AML-193 (cell line): ENCODE data around the gene PRRT1.
A peak's percentile ranks its signal among the peaks of the same experiment; 100 is the strongest.
"Not testable (repeated sequence)": the region's sequence is repeated elsewhere in the genome, so short reads cannot be mapped to it uniquely, and the experiment has no call there.

Source experiments
- DNase-seq, 2 experiments: peaks; one replicate each; lab custom pipeline; 2025; lab: John Stamatoyannopoulos, UW

The PRRT1 gene

DNA sequence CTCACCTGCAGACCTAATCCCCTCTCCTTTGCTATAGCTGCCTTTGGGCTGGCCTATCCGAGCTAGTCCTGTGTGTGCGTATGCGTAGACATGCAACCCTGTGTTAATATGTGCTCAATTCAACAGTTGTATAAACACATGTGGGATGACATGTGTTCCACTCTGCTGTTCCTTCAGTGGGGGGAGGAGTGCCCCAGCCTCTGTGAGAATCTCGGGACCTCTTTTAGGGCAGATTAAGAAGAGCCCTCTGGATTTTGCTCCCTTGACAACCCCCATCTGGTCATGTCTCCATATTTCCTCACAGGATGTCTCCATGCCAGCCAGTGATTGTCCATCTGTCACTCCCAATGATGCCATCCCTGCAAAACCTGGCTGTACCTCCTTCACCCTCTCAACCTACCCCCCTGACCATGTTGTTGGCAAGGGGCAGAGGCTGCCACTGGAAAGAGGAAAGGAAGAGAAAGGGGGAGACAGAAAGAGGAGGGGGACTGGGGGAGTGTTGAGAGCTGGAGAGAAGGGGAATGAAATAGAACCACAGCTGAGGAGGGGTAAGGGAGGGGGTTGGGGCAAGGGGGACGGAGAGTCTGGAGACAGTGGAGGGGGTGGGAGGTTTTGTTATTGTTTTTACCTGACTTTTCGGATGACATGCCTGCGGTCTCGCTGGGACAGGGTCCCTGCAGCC, 417 bp downstream of the PRRT1 start:
- DNase-seq, result no peak

DNA sequence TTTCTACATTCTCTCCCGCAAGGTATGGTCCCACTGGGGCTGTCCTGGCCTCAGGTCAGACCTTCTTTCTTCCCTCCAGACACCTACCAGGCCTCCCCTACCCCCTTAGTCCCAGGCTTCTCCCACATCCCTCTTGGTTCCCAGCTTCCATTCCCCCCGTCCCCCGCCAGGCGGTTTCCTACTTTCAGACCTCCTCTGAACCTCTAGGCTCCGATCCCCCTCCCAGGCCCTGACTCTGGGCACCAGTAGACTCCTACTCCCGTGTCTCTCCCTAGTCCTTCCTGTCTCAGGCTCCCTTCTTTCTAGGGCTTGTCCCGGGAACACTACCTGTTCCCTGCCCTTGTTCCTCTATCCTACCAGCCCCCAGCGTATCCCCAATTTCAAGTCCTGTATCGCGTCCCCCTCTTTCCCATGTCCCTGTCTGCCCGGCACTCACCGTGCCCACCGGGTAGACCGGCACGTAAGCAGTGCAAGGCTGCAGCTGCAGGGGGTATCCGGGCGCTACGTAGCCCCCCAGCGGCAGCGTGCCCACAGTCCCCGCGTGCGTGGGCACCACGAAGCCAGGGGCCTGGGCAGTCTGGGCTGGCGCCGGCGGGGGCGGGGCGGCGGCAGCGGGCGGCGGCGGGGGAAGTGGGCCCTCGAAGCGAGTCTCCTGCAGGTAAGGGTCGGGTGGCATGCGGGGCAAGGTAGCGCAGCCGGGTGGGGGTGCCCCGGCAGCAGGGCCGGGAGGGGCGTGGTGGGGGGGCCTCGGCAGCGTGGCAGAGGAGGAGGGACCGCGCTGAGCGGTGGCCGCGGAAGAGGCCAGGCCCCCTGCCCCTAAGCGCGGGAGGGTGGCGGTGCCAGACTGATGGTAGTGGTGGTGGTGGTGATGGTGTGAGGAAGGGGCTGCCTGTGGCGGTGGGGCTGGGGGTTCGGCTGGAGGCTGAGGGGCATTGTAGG, 1.5 kb downstream of the PRRT1 start:
- DNase-seq, result no peak

DNA sequence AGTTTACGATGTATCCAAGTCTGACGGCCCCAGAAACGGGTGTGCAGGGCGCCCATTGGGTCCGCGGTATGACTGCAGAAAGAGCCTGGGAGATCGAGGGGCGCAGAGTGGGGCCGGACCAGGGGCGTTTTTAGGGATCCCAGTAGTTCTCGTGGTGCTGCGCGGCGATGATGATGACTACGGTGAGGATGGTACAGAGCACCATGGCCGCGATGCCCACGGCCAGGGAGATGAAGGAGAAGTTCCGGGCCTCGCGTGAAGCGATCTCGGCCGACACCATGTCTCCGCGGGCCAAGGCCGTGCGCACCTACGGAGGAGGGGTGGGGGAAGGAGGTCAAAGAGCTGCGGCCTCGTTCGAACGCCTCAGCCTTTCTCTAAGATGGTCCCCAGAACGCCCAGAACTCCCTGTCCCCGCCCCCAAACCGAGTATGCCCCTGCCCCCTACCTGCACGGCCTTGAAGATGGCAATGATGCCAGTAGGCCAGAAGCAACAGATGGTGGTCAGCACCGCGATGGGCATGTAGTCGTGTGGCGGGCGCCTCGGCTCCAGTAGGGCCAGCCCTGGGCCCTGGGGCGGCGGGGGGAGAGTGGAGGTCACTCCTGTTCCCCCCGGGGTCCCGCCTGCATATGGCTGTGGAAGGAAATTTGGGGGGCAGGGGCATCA, 2.5 kb downstream of the PRRT1 start:
- no peak for DNase-seq

DNA sequence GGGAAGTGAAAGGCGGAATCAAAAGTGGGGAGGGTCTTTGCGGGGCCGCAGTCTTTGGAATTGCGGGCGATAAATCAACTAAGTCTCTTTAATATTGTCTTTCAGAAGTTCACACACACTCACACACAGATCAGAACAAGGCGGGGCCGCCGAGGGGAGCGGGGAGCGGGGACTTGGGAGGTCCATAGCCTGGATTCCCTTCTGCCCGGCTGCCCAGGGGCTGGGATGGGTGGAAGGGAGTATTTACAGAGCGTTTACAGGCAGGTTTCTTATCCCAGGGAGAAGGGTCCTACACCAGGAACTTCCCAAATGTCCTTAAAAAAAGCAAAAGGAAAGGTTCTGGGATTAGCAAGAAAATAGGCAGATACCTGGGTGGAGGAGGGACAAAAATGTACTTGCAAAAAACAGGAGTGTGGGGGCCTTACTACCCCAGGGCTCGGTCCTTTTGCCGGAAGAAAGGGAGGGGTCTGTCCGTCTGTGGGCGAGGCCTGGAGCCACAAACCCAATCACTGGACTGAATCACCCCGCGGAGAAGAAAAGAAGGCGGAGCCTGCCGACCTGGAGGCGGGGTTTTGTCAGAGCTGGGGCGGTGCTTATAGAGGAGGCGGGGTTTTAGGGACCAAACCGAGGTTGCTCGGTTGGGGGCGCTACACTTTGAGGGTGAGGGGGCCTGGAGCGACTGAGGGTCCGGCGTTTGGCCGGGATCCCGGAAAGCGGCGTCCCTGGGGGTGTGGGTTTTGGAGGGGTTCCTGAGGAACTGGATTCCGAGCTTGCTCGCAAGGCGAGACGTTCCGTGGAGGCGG, 3.2 kb downstream of the PRRT1 start:
- no peak for DNase-seq

DNA sequence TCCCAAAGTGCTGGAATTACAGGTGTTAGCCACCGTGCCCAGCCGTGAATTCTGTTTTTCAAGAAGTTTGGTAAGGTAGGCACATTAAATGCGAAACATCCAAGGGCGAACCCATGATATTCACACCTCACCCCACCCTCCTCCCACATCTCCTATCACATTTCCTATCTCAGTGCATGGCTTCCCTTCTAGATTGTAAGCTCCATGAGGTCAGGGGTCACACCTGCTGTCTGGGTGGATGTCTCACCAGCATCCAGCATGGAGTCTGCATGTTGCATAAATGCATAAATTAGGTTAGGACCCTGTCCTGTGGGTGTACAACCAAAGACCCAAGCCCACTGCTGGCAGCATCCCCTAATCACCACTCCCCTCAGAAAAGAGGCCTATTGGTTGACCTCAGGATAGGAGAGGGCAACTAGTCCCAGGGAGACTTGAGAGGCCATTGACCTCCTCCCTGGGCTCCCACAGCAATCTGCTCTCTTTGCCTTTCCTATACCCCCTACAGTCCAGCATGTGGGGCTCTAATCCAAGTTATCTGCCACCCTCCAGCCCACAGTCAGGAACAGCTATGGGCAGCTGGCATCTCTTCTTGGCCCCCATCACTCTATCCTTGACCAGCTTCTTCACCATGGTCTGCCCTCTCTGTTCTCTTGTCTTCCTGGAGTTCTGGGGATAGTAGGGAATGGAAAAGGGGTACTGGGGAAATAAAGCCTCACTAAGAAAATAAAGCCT, 4.2 kb downstream of the PRRT1 start:
- no peak for DNase-seq

DNA sequence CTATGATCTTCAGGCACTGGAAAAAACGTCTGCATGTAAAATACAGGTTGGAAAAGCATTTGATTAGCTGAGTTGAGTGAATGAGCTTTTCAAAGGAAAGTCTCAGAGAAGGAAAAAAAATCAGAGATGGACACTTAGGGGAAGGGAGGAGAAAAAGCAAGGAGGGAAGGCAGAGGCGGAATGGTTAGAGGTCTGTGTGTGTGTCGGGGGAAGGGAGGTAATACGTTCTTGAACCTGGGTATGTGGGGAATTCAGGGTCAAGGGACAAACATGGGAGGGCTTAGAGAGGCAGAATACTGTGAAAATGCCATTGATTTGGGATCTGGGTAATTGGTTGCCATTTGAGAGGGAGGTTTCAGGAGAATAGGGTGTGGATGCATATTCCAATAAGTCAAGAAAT, 5.1 kb downstream of the PRRT1 start:
- DNase-seq, result no peak

DNA sequence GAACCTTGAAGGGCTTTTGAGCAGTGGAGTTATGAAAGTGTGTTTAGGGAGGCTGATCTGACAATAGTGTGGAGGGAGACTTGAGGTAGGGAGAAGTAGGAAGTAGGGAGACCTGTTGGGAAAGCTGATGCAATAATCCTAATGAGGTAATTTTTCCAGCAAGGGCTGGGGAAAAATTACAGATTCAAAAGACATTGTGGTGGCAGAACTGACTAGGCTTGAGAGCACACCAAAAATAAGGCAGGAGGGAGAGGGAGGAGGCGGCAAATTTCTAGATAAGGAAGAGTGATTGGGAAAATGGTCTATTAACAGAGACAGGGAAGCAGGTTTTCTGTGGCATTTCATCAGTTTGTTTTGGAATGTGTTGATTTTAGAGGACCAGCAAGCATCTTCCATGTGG, 5.5 kb downstream of the PRRT1 start:
- no peak for DNase-seq

DNA sequence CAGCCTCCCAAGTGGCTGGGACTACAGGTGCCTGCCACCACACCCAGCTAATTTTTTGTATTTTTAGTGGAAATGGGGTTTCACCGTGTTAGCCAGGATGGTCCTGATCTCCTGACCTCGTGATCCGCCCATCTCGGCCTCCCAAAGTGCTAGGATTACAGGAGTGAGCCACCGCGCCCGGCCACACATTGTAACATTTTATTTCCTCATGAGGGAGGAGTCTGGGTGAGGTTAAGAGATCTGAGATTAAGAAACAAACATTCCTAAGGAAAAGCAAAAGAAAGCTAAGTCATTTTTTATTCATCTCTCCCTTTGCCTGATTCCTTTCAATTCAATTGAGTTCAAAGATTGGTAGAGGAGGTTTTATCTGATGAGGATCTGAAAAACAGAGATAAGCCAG, 7.5 kb downstream of the PRRT1 start:
- DNase-seq, result not testable (repeated sequence)

DNA sequence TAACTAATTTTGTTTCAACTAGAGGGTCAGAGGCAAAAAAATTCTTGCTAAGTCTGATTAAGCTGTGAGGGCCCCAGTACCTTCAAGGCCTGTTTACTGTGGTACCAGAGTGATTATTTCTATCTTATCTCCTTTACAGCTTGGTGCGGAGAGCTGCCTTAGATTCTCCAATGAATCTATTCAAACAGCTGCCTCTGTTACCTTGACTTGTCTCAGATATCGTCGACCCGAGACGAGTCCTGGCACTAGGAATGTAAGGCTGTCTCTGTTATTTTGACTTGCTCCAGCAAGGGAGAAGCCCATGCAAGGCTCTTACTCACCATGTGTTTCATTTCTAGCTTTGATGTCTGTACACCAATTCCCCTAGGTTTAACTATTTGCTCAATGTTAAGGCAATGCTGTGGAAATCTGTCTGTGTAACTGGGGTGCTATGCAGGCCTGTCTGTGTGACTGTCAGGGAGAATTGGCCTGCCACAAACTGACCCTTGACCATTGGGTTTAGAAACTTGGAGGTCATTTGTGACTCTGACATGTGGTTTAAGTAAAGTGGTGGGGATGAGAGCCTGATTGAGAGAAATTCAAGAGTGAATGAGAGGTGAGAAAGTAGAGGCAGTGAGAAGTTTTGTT, 11.2 kb downstream of the PRRT1 start:
- DNase-seq, result no peak

DNA sequence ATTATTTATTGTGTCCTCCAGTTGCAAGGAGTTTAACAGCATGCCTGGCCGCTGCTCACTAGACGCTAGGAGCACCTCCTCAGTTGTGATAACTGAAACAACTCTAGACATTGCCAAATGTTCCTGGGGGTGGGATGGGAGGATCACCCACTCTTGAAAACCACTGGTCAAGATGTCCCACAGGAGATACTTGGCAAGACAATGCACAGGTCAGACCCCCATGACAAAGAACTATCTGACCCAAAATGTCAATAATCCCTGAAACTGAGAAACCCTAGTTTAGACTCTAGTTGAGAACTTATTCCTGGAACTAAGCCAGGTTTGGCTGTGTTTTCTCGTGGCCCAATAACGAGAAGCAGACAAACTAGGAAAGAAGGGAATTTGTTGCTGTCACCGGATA, 12.1 kb downstream of the PRRT1 start:
- DNase-seq, result no peak

DNA sequence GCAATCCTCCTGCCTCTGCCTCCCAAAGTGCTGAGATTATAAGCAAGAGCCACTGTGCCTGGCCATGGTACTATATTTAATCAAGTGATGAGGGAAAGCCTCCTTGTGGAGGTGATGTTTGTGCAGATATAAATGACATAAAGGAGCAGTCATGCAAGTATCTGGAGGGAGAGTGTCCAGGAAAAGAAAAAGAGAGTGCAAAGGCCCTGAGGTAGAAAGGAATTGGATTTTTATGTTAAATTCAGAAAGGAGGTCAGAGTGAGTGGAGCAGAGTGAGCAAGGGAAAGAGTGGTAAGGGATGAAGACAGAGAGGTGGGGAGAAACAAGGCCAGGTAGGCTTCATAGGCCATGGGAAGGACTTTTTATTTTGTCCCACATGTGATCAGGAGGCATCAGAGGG, 14.3 kb downstream of the PRRT1 start:
- DNase-seq, result no peak

DNA sequence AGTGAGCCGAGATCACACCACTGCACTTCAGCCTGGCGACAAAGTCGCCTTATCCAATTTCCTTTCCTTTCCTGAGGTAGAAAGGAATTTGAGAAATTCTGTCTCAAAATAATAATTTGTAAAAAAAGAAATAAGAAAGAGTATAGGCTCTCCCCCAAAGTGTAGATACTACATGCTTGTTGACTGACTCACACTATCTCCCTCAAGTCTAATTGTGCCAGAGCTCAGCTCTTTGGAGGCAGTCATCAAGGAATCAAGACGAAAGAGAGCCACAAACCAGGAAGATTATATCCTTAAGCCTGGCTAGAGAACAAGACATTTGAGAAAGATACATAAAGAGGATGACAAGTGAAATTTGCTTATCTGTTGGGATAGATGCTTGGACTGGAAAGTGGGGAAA, 18.0 kb downstream of the PRRT1 start:
- DNase-seq, result no peak

DNA sequence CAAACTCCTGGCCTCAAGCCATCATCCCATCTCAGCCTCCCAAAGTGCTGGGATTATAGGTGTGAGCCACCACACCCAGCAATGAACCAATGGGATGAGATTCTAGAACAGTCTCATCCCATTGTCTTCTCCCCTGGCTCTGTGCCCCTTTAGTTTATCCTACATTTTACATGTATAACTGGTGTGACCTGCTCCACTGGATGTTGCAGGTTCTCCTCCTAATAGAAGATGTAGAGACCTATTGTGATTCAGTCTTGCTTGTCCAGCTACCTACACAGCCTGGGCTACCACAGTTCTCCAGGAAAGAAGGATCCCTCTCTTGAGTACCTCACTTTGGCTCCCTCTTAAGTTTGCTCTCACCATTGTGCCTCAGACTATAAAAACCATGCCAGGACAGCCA, 19.6 kb downstream of the PRRT1 start:
- DNase-seq, result no peak

DNA sequence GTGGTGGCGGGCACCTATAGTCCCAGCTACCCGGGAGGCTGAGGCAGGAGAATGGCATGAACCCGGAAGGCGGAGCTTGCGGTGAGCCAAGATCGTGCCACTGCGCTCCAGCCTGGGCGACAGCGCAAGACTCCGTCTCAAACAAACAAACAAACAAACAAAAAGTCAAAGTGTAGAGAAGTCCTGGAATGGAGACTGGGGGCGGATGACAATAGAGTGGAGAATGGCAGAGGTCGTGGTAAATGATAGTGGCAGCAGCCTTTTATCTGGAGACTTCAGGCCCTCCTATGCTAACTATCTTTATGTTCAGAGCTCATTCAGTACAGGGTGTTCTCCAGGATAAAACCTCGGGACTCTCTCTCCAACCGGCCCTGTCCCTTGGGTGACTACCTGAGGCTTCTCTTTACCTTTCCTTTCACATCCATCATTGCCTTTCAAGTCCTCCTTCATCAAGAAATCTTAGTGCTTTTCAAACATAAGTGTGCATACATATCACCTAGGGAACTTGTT, 20.2 kb downstream of the PRRT1 start:
- no peak for DNase-seq

DNA sequence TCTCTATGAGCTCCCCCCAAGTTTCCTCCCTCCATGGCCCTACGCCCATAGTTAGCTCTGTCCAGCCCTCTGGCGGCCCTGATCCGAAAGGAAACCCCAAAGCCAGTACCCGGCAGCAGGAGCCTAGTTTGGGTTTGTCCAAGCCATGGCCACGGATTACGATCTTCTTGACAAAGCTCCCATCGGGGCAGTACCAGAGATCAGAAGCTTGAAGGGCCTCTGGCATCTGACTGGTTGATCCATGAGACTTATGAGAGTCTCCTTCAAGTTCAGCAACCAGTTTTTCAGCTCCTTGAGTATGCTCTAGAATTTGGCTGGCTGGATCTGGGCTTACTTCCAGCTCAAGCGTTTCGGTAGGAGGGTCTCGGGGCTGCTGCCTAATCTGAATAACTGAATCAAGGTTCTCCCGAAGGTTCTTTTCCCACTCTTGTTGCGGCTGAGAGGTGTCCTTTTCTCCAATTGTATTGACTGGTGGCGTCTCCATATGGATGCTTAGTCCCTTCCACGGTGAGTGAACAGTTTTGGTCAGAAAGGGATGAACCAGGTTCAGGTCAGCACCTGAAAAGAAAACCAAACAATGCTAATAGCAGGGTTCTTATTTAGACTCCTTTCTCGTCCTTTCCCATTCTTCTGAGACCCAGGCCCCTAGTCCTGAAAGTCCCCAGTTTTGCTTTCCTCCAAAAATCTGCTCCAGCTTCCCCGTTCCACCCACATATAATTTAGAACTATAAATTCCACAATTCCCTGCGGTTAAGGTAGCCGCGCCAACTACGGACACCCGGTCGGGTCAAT, 22.2 kb downstream of the PRRT1 start:
- DNase-seq, result no peak

DNA sequence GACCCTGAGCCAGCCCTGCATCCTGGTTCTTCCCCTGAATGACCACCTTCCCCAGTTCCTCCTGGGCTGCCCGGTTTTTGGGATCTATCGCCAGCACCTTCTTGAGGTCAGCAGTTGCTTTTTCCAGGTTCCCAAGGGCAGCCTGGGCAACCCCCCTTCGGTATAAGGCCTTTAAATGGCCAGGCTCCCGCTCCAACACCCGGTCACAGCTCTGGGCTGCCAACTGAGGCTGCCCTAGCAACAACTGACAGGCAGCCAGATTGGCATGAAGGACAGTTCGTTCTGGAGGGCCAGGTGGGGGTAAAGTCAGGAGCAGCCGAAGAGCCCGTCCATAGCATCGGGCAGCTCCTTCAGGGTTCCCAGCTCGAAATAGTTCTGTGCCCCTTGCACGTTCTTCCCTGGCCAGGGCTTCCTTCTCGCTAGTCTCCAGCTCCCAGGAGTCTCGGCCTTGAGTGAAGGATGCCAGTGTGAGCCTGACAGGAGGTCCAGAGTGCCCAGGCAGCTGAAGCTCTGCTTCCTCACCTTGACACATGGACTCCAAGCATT, 22.9 kb downstream of the PRRT1 start:
- no peak for DNase-seq

DNA sequence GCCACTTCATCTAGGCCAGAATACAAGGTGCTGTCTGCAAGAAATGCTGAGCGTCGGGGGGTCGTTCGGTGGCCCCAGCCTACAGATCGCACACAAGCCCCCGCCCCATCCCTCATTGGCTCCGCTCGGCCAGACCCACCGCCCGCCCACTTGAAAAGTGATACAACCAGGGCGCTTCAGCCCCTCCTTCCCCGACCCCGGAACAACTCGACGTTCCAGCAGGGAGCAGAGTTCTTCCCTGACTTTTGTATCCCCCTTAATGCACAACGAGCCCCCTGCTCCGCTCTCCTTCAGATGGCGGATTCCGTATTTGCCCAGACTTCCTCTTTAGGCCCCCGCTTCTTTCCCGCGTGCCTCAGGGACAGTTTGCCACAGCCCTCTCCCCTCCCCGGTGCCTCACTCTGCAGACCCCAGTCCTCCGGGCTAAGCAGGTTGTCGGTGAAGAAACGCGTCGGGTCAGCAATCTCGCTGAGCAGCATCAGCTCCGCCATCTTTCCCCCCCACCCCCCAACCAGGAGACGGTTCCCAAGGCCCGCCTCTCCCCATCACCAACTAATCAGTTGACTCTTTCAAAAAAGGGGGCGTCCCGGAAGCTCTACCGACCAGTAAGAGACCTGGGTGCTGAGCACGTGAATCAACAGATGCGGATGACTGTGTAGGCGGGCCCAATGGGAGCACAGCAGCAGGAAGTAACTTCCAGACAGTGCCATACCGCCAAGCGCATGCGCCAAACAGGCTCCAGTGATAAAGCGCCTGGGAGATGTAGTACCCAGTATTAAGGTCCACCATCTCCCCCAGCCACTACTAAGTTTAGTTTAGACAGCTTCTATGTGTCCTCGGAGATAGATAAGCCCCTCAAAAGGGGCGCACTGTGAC, 23.8 kb downstream of the PRRT1 start, which contains the start of gene ATF6B:
TSS of gene ATF6B (minus strand) at position 530 of the 876 bp plus-strand sequence. CDS start at position 491, 39 bp downstream.
- DNase-seq, result peak; percentile 100

DNA sequence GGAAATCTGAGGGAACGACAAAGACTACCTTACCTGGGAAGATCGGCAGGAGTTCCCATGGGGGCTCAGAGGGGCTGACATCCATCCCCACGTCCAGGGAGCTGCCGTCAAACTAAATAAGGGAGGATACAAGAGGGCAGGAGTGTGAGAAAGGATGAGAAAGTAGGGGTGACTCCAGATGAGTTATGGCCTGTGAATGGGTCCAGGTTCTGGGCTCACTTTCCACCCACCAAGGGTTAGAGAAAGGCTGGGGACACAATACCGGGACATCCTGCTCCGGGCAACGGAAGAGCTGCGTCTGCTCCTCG, 24.4 kb downstream of the PRRT1 start:
- no peak for DNase-seq

DNA sequence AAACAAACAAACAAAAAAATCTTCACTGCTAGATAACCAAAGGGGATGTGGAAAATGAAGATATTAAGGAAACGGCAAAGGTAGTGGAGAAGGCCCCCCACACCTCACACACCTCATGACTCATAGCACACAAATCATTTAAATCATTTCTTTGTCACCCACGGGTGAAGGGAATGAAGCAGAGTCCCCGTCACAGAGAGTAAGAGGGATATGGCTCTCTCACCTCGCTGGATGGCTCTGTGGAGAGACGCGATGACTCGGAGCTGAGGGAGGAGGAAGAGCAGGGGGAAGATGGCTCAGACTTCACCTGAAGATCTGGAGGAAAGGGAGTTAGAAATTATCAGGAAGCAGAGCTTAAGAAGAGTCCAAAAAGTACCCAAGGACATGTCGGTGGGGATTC, 24.9 kb downstream of the PRRT1 start:
- DNase-seq, result no peak
